Measurements from ENCODE around the gene TMPRSS11D. TPM values are rescaled to one million over a fixed set of nuclear protein-coding genes. Genes with fewer than 3 reads are reported as not detected.

TMPRSS11D gene
- total and polyA plus RNA-seq, 2 of the 13 experiments (the other 11 are each of a cell fraction or from before 2014, with no cell fraction given), result not detected

DNA sequence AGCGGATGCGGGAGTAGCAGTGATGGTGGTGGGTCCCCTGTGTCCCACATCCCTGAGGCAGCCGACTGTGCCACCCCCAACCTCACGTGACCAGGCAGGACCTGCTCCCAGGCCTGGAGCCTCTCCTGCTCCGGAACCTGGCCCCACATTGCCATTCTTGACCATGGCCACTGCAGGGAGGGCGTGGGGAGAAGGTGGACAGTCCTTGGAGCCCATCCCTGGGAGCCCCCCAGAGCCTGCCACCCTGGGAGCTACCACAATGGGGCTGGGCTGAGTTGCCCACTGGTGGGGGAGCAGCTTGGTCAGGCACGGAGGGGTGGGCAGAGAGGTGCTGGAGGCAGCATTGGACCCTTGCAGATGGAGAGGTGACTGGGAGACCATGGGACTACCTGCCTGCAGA is 42.7 kb upstream of the TMPRSS11D start:
- no peak for FAIRE-seq
- no peak overlapping the region for H3K27ac ChIP-seq (ENCODE audit: extremely low read length, insufficient read depth, low read length)
- no peaks in the 10 kb centered on the region; a peak in 1 of 5 replicates for H3K27me3 ChIP-seq (ENCODE audit: control insufficient read depth in 1 of 2, insufficient read depth in 2 of 2, low read length in 2 of 2)
- H3K4me3 ChIP-seq (replicated peaks in 1 of 3; ENCODE audit: insufficient read depth in 1 of 3, low read depth in 2 of 3, low read length in 3 of 3), result no peak overlapping the region
- BruUV-seq (replicated peaks), result no TSS peak
- no peak for TF ChIP-seq ZNF792 (CRISPR knock-in tag; IDR thresholded peaks at IDR 0.05)
- no peak for TF ChIP-seq MED13 (CRISPR knock-in tag; IDR thresholded peaks at IDR 0.05)
- TF ChIP-seq MAFF (IDR thresholded peaks at IDR 0.05; ENCODE audit: low read depth, low read length), result no peak
- no peak for TF ChIP-seq RARG (CRISPR knock-in tag; IDR thresholded peaks at IDR 0.05; ENCODE audit: low read depth)
- no peak for TF ChIP-seq ETS1 (CRISPR knock-in tag; IDR thresholded peaks at IDR 0.05)
- TF ChIP-seq SKI (IDR thresholded peaks at IDR 0.05; ENCODE audit: partially characterized antibody), result no peak
- TF ChIP-seq SRF (IDR thresholded peaks at IDR 0.05; ENCODE audit: low read depth, low read length), result no peak
- no peak for TF ChIP-seq THYN1 (CRISPR knock-in tag; IDR thresholded peaks at IDR 0.05; ENCODE audit: borderline replicate concordance, low read depth)
- no peak for TF ChIP-seq KDM6A (CRISPR knock-in tag; IDR thresholded peaks at IDR 0.05; ENCODE audit: low read depth)
- no peak for TF ChIP-seq HCFC1 (IDR thresholded peaks at IDR 0.05; ENCODE audit: low read depth, low read length)
- TF ChIP-seq, protein P1, sequence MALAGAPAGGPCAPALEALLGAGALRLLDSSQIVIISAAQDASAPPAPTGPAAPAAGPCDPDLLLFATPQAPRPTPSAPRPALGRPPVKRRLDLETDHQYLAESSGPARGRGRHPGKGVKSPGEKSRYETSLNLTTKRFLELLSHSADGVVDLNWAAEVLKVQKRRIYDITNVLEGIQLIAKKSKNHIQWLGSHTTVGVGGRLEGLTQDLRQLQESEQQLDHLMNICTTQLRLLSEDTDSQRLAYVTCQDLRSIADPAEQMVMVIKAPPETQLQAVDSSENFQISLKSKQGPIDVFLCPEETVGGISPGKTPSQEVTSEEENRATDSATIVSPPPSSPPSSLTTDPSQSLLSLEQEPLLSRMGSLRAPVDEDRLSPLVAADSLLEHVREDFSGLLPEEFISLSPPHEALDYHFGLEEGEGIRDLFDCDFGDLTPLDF (CRISPR knock-in tag; IDR thresholded peaks at IDR 0.05), result no peak
- no peak for TF ChIP-seq ZNF782 (CRISPR knock-in tag; IDR thresholded peaks at IDR 0.05; ENCODE audit: borderline replicate concordance)
- TF ChIP-seq, protein P2, sequence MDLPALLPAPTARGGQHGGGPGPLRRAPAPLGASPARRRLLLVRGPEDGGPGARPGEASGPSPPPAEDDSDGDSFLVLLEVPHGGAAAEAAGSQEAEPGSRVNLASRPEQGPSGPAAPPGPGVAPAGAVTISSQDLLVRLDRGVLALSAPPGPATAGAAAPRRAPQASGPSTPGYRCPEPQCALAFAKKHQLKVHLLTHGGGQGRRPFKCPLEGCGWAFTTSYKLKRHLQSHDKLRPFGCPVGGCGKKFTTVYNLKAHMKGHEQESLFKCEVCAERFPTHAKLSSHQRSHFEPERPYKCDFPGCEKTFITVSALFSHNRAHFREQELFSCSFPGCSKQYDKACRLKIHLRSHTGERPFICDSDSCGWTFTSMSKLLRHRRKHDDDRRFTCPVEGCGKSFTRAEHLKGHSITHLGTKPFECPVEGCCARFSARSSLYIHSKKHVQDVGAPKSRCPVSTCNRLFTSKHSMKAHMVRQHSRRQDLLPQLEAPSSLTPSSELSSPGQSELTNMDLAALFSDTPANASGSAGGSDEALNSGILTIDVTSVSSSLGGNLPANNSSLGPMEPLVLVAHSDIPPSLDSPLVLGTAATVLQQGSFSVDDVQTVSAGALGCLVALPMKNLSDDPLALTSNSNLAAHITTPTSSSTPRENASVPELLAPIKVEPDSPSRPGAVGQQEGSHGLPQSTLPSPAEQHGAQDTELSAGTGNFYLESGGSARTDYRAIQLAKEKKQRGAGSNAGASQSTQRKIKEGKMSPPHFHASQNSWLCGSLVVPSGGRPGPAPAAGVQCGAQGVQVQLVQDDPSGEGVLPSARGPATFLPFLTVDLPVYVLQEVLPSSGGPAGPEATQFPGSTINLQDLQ (CRISPR knock-in tag; IDR thresholded peaks at IDR 0.05), result no peak
- TF ChIP-seq, protein P3, sequence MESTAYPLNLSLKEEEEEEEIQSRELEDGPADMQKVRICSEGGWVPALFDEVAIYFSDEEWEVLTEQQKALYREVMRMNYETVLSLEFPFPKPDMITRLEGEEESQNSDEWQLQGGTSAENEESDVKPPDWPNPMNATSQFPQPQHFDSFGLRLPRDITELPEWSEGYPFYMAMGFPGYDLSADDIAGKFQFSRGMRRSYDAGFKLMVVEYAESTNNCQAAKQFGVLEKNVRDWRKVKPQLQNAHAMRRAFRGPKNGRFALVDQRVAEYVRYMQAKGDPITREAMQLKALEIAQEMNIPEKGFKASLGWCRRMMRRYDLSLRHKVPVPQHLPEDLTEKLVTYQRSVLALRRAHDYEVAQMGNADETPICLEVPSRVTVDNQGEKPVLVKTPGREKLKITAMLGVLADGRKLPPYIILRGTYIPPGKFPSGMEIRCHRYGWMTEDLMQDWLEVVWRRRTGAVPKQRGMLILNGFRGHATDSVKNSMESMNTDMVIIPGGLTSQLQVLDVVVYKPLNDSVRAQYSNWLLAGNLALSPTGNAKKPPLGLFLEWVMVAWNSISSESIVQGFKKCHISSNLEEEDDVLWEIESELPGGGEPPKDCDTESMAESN (CRISPR knock-in tag; conservative IDR thresholded peaks at IDR 0.05), result no peak
- TF ChIP-seq SAFB2 (CRISPR knock-in tag; IDR thresholded peaks at IDR 0.05; ENCODE audit: borderline replicate concordance, low read depth), result no peak
- TF ChIP-seq, protein P4, sequence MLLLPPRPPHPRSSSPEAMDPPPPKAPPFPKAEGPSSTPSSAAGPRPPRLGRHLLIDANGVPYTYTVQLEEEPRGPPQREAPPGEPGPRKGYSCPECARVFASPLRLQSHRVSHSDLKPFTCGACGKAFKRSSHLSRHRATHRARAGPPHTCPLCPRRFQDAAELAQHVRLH (CRISPR knock-in tag; IDR thresholded peaks at IDR 0.05; ENCODE audit: borderline replicate concordance, low read depth), result no peak
- H4K20me1 ChIP-seq (ENCODE audit: insufficient read depth, low read length), result no peaks in the 10 kb centered on the region
- no peaks in the 10 kb centered on the region for H3K79me2 ChIP-seq (ENCODE audit: insufficient read depth, low read length)
- H3K4me2 ChIP-seq (ENCODE audit: low read depth, low read length), result no peak overlapping the region
- no peaks in the 10 kb centered on the region for H3K36me3 ChIP-seq (replicated peaks in 1 of 2; ENCODE audit: control insufficient read depth in 1 of 2, insufficient read depth in 2 of 2, low read length in 2 of 2)
- ATAC-seq, result no peak
- H3K4me1 ChIP-seq (ENCODE audit: insufficient read depth, low read length), result no peaks in the 10 kb centered on the region
- ChIA-PET CTCF (ENCODE audit: low intra/inter-chr PET ratio, low total read pairs) (no interaction called here), POLR2A (no interaction called here)
- H3K9me3 ChIP-seq (ENCODE audit: low read length), result no peaks in the 10 kb centered on the region
- H3K9ac ChIP-seq (ENCODE audit: insufficient read depth, low read depth, low read length), result no peak overlapping the region
- H2AFZ ChIP-seq (ENCODE audit: low read length), result no peak overlapping the region
- DNase-seq (ENCODE audit: low spot score), result no peak
- in situ Hi-C loops (cut with HindIII; ENCODE audit: extremely low pct_ligation_motif_present, low pct_unique_long_range_greater_than_20kb) (no loop called here), intact Hi-C loops (cut with micrococcal nuclease; ENCODE audit: unreplicated experiment) (no loop called here)
- 10% methylated on average over 2 of the region's 7 CpGs for WGBS (ENCODE audit: low lambda C conversion rate)
